Measurements from ENCODE around the gene ARL5C.
"Not testable (repeated sequence)": the region's sequence is repeated elsewhere in the genome, so short reads cannot be mapped to it uniquely, and the experiment has no call there.

The ARL5C gene

GRCh38 chr17:39194089-39194984, 28.4 kb upstream of the ARL5C start:
- DNase-seq, result no peak

GRCh38 chr17:39193346-39193745, 27.4 kb upstream of the ARL5C start:
- no peak for DNase-seq

- DNase-seq, result no peak
Measured at GRCh38 chr17:39192901-39193300, 26.9 kb upstream of the ARL5C start.

GRCh38 chr17:39191750-39192510, 26.0 kb upstream of the ARL5C start:
- DNase-seq, result no peak

- no peak for DNase-seq
Measured at GRCh38 chr17:39187152-39187830, 21.3 kb upstream of the ARL5C start.

GRCh38 chr17:39186481-39187002, 20.6 kb upstream of the ARL5C start:
- DNase-seq, result no peak

- DNase-seq, result no peak
Measured at GRCh38 chr17:39183720-39184119, 17.8 kb upstream of the ARL5C start.

GRCh38 chr17:39183045-39183444, 17.1 kb upstream of the ARL5C start:
- DNase-seq, result no peak

GRCh38 chr17:39181303-39181702, 15.3 kb upstream of the ARL5C start:
- DNase-seq, result no peak

- no peak for DNase-seq
Measured at GRCh38 chr17:39178536-39178935, 12.6 kb upstream of the ARL5C start.

- DNase-seq, result no peak
Measured at GRCh38 chr17:39177256-39177655, 11.3 kb upstream of the ARL5C start.

GRCh38 chr17:39175695-39176093, 9.7 kb upstream of the ARL5C start:
- DNase-seq, result no peak

- DNase-seq, result peak; percentile 80
Measured at GRCh38 chr17:39174920-39175694, 9.1 kb upstream of the ARL5C start.

GRCh38 chr17:39173526-39174274, 7.7 kb upstream of the ARL5C start:
- DNase-seq, result no peak

- no peak for DNase-seq
Measured at GRCh38 chr17:39173080-39173479, 7.1 kb upstream of the ARL5C start.

- no peak for DNase-seq
Measured at GRCh38 chr17:39171933-39172332, 6.0 kb upstream of the ARL5C start.

GRCh38 chr17:39170558-39170957, 4.6 kb upstream of the ARL5C start:
- no peak for DNase-seq

- DNase-seq, result no peak
Measured at GRCh38 chr17:39170109-39170508, 4.1 kb upstream of the ARL5C start.

- DNase-seq, result no peak
Measured at GRCh38 chr17:39169518-39169917, 3.6 kb upstream of the ARL5C start.

- no peak for DNase-seq
Measured at GRCh38 chr17:39169101-39169500, 3.1 kb upstream of the ARL5C start.

GRCh38 chr17:39168503-39168902, 2.5 kb upstream of the ARL5C start:
- DNase-seq, result not testable (repeated sequence)

- no peak for DNase-seq
Measured at GRCh38 chr17:39167476-39167875, 1.5 kb upstream of the ARL5C start.

All from activated CD4-positive, alpha-beta T cell treated with anti-CD3 and anti-CD28 coated beads, Interleukin-2, amount 50 U/mL, for 1 hour (primary cell).